Activated CD4-positive, alpha-beta memory T cell treated with anti-CD3 and anti-CD28 coated beads, Interleukin-2, amount 10 ng/mL, durations not matched to agents 7 days and 5 days (primary cell): ENCODE results near the gene PACRG. TPM values are rescaled to one million over a fixed set of nuclear protein-coding genes. Genes with fewer than 3 reads are reported as not detected.
"Not testable (repeated sequence)": the region's sequence is repeated elsewhere in the genome, so short reads cannot be mapped to it uniquely, and the experiment has no call there.

Experiments
- CTCF ChIA-PET: fragments of 350-600 bp; sonication (Branson Sonifier 250); formaldehyde crosslinking; loops from one replicate; lab custom pipeline; 2021; ENCODE audit warnings: antibody characterized with exemption, inconsistent platforms; lab: Charles Lee
- POLR2A ChIA-PET: fragments of 350-600 bp; sonication (Branson Sonifier 250); formaldehyde crosslinking; loops from one replicate; lab custom pipeline; 2021; ENCODE audit warnings: antibody characterized with exemption; lab: Charles Lee
- DNase-seq: peaks from one replicate; pipeline ENCODE4 v3.0.0-alpha.2; 2020
- H3K27ac Mint-ChIP-seq: one replicate; pipeline ENCODE4 v1.8.0; 2021; ENCODE audit warnings: mild to moderate bottlenecking, mixed read lengths
- H3K27me3 Mint-ChIP-seq: one replicate; pipeline ENCODE4 v1.8.0; 2021; ENCODE audit warnings: mixed read lengths
- H3K36me3 Mint-ChIP-seq: one replicate; pipeline ENCODE4 v1.8.0; 2021; ENCODE audit warnings: low read depth, mixed read lengths
- H3K4me1 Mint-ChIP-seq: one replicate; pipeline ENCODE4 v1.8.0; 2021; ENCODE audit warnings: mixed read lengths
- H3K4me3 Mint-ChIP-seq: one replicate; pipeline ENCODE4 v1.8.0; 2021; ENCODE audit warnings: mild to moderate bottlenecking, mixed read lengths
- H3K9me3 Mint-ChIP-seq: one replicate; pipeline ENCODE4 v1.8.0; 2021; ENCODE audit warnings: mixed read lengths
- total RNA-seq, 2 experiments: library from RNA; stranded (reverse); gene quantifications; one replicate each; pipeline ENCODE4 v1.2.3, GENCODE V29; 2021

Gene PACRG
- total RNA-seq, 2 experiments from 2014 or later, result not detected

DNA sequence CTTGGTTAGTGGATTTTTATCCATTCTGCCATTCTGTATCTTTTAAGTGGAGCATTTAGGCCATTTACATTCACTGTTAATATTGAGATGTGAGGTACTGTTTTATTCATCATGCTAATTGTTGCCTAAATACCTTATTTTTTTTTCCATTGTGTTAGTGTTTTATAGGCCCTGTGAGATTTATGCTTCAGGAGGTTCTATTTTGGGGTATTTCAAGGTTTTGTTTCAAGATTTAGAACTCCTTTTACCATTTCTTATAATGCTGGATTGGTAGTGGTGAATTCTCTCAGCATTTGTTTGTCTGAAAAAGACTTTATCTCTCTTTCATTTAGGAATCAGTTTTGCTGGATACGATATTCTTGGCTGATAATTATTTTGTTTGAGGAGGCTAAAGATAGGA, 255.5 kb downstream of the PACRG start:
- H3K4me1 Mint-ChIP-seq, DNase-seq, POLR2A ChIA-PET, CTCF ChIA-PET, H3K4me3 Mint-ChIP-seq, H3K27ac Mint-ChIP-seq, H3K9me3 Mint-ChIP-seq, H3K27me3 Mint-ChIP-seq, H3K36me3 Mint-ChIP-seq: not testable (repeated sequence)

DNA sequence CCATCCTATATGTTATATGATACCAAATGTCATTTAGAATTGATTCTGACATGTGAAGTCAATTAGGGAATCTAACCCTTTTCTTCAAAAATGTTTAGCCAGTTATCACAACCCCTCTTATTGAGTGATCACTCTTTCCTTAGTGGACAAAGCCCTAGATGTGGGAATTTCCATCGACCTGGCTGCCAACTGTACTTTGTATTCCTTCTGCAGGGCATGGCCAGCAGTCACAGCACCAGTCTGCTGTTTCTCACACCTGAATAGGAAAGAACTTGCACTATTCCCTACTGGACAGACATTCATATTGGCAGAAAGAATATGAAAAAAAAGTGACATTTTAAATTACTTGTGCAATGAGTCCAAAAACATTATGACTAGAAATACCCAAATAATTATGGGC, 271.0 kb downstream of the PACRG start:
- peaks cover 3% of the 10 kb centered on the region for H3K9me3 Mint-ChIP-seq
- POLR2A ChIA-PET, result no interaction called here
- DNase-seq, result no peak
- H3K27ac Mint-ChIP-seq, result no peak overlapping the region
- CTCF ChIA-PET, result no interaction called here
- H3K27me3 Mint-ChIP-seq, result no peaks in the 10 kb centered on the region
- H3K4me3 Mint-ChIP-seq, result no peak overlapping the region
- H3K36me3 Mint-ChIP-seq, result no peaks in the 10 kb centered on the region
- H3K4me1 Mint-ChIP-seq, result peaks cover 13% of the 10 kb centered on the region

DNA sequence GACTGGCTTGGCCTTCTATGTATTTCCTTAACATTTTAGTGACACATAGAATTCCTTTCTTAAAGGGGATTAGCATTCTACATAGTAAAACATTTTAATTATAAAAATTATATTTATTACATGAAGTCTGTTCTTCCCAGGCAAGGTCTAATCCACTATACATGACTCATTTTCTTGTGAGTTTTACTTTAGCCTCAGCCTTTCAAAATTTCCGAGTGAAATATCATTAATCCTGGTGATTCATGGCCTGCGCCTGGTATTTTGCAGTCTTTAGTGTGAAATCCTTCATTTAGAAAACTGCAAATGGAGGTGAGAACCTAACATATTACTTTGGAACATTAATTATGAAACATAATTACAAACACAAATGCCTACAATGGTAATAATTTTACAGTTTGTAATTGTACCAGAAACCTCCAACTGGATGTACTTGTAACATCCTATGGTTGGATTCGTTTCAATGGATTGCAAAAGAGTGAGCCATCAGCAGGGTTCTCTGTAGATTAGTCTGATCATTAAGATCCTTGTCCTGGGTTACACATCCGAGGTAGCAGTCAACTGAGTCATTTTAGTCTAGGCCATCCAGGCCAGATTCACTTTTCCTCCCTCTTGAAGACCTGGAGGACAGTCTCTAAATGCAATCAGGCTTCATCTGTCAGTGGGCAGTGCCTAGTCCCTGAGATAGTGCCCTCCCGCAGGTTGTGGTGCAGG, 272.0 kb downstream of the PACRG start:
- ChIA-PET CTCF (no interaction called here), POLR2A (no interaction called here)
- H3K36me3 Mint-ChIP-seq, result no peaks in the 10 kb centered on the region
- H3K27ac Mint-ChIP-seq, result no peak overlapping the region
- DNase-seq, result no peak
- peaks cover 3% of the 10 kb centered on the region for H3K9me3 Mint-ChIP-seq
- peaks cover 13% of the 10 kb centered on the region for H3K4me1 Mint-ChIP-seq
- H3K27me3 Mint-ChIP-seq, result no peaks in the 10 kb centered on the region
- no peak overlapping the region for H3K4me3 Mint-ChIP-seq

DNA sequence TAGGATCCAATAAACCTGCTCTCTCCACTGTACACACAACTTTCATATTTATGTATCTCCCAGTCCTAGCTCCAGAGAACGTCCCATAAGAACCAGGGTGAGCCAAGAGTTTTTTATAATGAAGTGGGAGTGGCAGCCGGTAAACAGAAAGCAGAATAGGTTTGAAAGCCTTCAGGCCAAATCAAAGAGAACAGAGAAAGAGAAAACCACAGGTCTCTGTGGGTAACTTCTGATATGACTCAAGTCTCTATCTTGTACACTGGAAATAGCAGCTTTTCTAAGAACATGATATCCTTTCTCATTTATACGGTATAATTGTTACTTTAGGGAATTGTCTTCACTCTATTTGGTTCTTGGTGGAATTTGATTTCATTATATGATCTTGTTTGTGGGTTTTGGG, 273.6 kb downstream of the PACRG start:
- POLR2A ChIA-PET, result no interaction called here
- no peak overlapping the region for H3K27ac Mint-ChIP-seq
- H3K27me3 Mint-ChIP-seq, result no peaks in the 10 kb centered on the region

DNA sequence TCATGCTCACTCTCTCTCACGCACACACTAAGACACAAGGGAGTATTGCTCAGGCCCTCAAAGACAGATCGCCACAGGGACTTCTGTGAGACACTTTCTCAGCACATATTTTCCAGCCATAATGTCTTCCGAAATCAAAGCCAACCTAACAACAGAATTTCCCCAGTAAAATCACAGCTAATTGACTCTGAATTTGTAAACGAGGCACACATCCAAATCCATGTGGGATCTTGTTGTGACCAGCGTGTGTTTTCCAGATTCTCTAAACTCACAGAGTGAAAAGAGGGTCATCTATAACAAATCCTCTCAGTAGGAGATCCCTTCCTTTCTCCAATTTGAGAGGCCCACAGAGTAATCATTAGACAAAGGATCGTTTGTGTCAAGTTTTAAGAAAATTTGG, 280.4 kb downstream of the PACRG start:
- ChIA-PET POLR2A (no interaction called here), CTCF (no interaction called here)
- no peak overlapping the region for H3K27ac Mint-ChIP-seq
- H3K4me3 Mint-ChIP-seq, result no peak overlapping the region
- no peaks in the 10 kb centered on the region for H3K9me3 Mint-ChIP-seq
- no peaks in the 10 kb centered on the region for H3K27me3 Mint-ChIP-seq
- H3K36me3 Mint-ChIP-seq, result no peaks in the 10 kb centered on the region
- DNase-seq, result no peak
- H3K4me1 Mint-ChIP-seq, result no peaks in the 10 kb centered on the region

More for the DNA sequence above, 273.6 kb downstream of the PACRG start:
- CTCF ChIA-PET, result no interaction called here
- H3K9me3 Mint-ChIP-seq, result no peaks in the 10 kb centered on the region
- DNase-seq, result no peak
- no peak overlapping the region for H3K4me3 Mint-ChIP-seq
- peaks cover 13% of the 10 kb centered on the region for H3K4me1 Mint-ChIP-seq
- no peaks in the 10 kb centered on the region for H3K36me3 Mint-ChIP-seq

DNA sequence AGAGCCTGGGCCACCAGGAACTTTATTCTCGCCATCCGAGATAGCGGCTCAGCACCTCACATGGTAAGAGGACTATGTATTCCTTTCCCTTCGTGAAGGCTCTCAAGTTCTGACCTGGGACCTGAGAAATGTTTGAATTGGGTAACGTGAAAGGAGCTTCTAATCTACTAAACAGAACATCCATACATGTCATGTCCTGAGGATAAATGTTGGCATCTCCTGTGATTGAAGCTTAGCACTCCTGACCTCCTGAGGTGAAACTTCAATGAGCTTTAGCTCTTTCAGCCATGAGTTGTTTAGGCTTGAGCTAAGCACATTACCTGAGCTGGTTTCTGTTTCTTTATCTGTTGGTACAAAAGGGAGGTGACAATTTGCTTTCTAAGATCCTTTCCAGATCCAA, 280.9 kb downstream of the PACRG start:
- Mint-ChIP-seq H3K27me3 (no peaks in the 10 kb centered on the region), H3K4me1 (no peaks in the 10 kb centered on the region), H3K9me3 (no peaks in the 10 kb centered on the region), H3K36me3 (no peaks in the 10 kb centered on the region), H3K4me3 (no peak overlapping the region), H3K27ac (no peak overlapping the region)
- DNase-seq, result no peak
- CTCF ChIA-PET, result no interaction called here
- POLR2A ChIA-PET, result no interaction called here

DNA sequence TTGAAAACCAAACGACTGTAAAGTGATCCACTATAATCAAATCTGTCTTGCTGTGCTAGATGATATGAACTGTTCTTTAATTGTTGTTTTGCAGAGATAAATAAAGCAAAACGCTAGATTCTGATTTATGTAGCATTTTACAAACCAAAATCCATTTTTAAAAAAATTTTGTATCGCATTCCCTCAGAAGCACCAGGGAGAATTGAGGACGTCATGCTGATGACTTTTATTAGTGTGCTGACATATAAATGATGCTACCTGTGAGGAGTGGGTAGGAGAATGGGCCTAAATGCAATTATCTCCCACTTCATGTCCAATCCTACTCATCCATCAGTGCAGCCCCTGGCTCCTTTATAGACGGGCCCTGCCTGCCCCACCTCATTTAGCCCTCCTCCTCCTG, 282.4 kb downstream of the PACRG start:
- POLR2A ChIA-PET, result no interaction called here
- no peak for DNase-seq
- no peaks in the 10 kb centered on the region for H3K4me1 Mint-ChIP-seq
- H3K27me3 Mint-ChIP-seq, result no peaks in the 10 kb centered on the region
- CTCF ChIA-PET, result no interaction called here
- H3K9me3 Mint-ChIP-seq, result no peaks in the 10 kb centered on the region
- H3K27ac Mint-ChIP-seq, result no peak overlapping the region
- H3K4me3 Mint-ChIP-seq, result no peak overlapping the region
- no peaks in the 10 kb centered on the region for H3K36me3 Mint-ChIP-seq

DNA sequence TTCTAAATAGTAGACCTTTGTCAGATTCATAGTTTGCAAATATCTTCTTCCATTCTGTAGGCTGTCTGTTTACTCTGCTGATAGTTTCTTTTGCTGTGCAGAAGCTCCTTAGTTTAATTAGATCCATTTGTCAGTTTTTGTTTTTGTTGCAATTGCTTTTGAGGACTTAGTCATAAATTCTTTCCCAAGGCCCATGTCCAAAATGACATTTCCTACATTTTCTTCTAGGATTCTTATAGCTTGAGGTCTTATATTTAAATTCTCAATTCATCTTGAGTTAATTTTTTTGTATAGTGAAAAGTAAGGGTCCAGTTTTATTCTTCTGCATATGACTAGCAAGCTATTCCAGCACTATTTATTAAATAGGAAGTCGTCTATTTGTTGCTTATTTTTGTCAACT, 287.0 kb downstream of the PACRG start:
- ChIA-PET POLR2A (no interaction called here), CTCF (no interaction called here)
- no peak for DNase-seq
- no peaks in the 10 kb centered on the region for H3K36me3 Mint-ChIP-seq
- no peaks in the 10 kb centered on the region for H3K27me3 Mint-ChIP-seq
- H3K9me3 Mint-ChIP-seq, result no peaks in the 10 kb centered on the region
- H3K4me3 Mint-ChIP-seq, result no peak overlapping the region
- no peaks in the 10 kb centered on the region for H3K4me1 Mint-ChIP-seq
- H3K27ac Mint-ChIP-seq, result no peak overlapping the region

DNA sequence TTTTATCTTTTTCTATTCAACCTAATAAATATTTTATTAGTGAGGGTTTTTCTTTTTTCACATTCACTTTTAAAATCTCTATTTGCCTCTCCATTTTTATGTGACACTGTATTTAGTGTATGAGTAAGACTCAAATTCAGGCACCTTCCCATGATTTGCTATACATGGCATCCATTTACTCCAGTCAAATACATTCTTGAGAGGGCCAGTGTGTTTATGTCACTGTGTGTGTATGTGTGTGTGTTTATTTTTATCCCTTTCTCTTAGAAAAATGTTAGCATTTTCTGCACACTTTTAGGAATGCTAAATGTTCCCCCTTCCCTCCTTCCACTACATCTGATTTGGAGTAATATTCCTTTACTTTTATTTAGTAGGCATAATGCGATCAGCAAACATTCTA, 290.0 kb downstream of the PACRG start:
- ChIA-PET CTCF (no interaction called here), POLR2A (no interaction called here)
- no peak overlapping the region for H3K4me3 Mint-ChIP-seq
- no peaks in the 10 kb centered on the region for H3K9me3 Mint-ChIP-seq
- H3K4me1 Mint-ChIP-seq, result no peaks in the 10 kb centered on the region
- no peaks in the 10 kb centered on the region for H3K27me3 Mint-ChIP-seq
- DNase-seq, result no peak
- H3K27ac Mint-ChIP-seq, result no peak overlapping the region
- no peaks in the 10 kb centered on the region for H3K36me3 Mint-ChIP-seq

DNA sequence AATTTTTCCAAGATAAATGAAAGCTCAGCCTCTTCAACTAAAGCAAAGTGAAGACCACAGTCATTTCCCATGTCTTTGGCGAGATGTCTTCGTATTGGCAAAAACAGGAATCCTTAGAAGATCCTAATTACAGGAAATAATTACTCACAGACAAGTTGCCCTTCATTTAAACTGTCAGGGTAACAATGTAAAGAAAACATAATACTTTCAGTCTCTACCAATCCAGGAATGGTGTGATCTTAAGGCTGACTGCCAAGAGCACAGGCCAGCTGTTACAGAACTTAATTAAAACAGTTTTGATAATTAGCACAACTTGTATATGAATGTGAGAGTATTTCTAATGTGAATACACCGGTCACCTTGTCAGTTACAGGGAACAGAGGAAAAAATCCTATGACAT, 292.2 kb downstream of the PACRG start:
- CTCF ChIA-PET, result no interaction called here
- Mint-ChIP-seq H3K36me3 (no peaks in the 10 kb centered on the region), H3K9me3 (peaks cover 10% of the 10 kb centered on the region), H3K4me3 (no peak overlapping the region), H3K27ac (no peak overlapping the region), H3K4me1 (no peaks in the 10 kb centered on the region), H3K27me3 (no peaks in the 10 kb centered on the region)
- POLR2A ChIA-PET, result no interaction called here
- DNase-seq, result no peak

DNA sequence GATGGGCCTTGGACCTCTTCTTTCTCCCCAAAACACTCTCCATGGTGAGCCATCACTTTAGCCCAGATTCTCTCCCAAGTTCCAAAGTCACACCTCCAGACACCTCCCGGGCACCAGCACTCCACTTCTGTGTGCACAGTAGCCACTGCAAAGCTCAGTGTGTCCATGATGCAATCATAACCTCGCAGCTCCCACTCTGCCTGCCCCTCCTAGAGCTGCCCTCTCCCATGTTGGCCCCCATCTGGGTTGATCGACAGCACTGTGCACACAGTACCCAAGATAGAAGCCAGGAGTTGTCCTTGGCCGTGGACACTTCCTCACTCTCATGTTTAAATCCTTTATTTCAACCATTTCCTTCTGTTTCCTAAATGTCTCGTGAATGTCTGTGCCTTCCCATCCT, 293.3 kb downstream of the PACRG start:
- ChIA-PET CTCF (no interaction called here), POLR2A (no interaction called here)
- Mint-ChIP-seq H3K9me3 (peaks cover 13% of the 10 kb centered on the region), H3K36me3 (no peaks in the 10 kb centered on the region), H3K27ac (no peak overlapping the region), H3K27me3 (no peaks in the 10 kb centered on the region), H3K4me3 (no peak overlapping the region), H3K4me1 (no peaks in the 10 kb centered on the region)
- no peak for DNase-seq

DNA sequence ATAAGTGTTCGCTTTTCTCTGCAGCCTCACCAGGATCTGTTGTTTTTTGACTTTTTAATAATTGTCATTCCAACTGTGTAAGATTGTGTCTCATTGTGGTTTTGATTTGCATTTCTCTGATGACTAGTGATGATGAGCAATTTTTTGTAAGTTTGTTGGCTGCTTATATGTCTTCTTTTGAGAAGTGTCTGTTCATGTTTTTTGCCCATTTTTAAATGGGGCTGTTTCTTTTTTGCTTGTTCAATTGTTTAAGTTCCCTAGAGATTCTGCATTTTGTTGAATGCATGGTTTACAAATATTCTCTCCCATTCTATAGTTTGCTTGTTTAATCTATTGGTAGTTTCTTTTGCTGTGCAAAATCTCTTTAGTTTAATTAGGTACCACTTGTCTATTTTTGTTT, 295.9 kb downstream of the PACRG start:
- Mint-ChIP-seq H3K27me3 (no peaks in the 10 kb centered on the region), H3K36me3 (no peaks in the 10 kb centered on the region), H3K27ac (no peak overlapping the region), H3K4me3 (no peak overlapping the region), H3K4me1 (no peaks in the 10 kb centered on the region), H3K9me3 (peaks cover 13% of the 10 kb centered on the region)
- ChIA-PET CTCF (no interaction called here), POLR2A (no interaction called here)
- DNase-seq, result no peak

DNA sequence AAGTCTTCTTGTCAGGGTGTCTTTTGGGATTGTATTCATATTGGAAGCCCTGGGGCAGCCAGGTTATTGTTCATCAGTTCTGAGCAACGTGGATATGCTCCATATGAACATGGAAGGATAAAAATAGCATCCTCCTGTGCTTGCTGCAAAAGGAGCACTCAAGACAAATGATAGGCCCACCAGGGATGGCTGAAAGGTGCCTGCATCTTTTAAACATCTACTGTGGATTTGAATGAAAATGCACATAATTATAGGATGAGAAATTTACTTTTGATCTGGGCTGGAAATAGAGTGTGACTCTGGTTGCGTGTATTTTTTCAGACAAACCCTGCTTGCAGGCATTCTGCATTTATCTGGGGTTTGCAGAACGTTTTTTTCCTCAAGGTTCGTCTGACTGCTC, 299.1 kb downstream of the PACRG start:
- Mint-ChIP-seq H3K9me3 (peaks cover 15% of the 10 kb centered on the region), H3K36me3 (no peaks in the 10 kb centered on the region), H3K27ac (no peak overlapping the region), H3K4me3 (no peak overlapping the region), H3K27me3 (no peaks in the 10 kb centered on the region), H3K4me1 (no peaks in the 10 kb centered on the region)
- no peak for DNase-seq
- POLR2A ChIA-PET, result no interaction called here
- CTCF ChIA-PET, result no interaction called here

DNA sequence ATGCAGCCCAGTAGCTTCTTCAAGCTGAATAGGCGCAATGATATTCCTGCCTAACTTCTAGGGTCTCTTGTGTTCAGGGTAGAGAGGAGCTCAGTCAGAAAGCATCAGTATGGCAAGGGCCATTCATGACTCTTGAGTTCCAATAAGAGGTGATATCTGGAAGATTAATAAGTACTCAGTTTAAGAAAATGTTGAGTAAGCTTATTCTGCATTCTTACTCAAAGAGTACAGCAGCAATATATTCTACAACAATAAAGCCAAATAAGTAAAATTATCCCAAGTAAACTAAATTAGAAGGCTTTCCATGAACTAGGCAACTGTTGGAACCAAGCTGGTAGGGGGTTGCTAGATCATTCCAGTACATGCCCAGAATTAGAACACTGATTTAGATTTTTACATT, 303.2 kb downstream of the PACRG start:
- Mint-ChIP-seq H3K27ac (no peak overlapping the region), H3K4me1 (no peaks in the 10 kb centered on the region), H3K27me3 (no peaks in the 10 kb centered on the region), H3K4me3 (no peak overlapping the region), H3K9me3 (peaks cover 7% of the 10 kb centered on the region), H3K36me3 (no peaks in the 10 kb centered on the region)
- ChIA-PET POLR2A (no interaction called here), CTCF (no interaction called here)
- no peak for DNase-seq
